GM21360 (cell line): ENCODE measurements around the gene C6orf120.

Source experiments
- ATAC-seq: cut with Tn5 transposase; IDR thresholded peaks from one replicate; pipeline ENCODE4 v1.9.1; 2021; ENCODE audit warnings: mild to moderate bottlenecking, moderate library complexity; ENCODE audit not compliant: unreplicated experiment

Gene C6orf120

DNA sequence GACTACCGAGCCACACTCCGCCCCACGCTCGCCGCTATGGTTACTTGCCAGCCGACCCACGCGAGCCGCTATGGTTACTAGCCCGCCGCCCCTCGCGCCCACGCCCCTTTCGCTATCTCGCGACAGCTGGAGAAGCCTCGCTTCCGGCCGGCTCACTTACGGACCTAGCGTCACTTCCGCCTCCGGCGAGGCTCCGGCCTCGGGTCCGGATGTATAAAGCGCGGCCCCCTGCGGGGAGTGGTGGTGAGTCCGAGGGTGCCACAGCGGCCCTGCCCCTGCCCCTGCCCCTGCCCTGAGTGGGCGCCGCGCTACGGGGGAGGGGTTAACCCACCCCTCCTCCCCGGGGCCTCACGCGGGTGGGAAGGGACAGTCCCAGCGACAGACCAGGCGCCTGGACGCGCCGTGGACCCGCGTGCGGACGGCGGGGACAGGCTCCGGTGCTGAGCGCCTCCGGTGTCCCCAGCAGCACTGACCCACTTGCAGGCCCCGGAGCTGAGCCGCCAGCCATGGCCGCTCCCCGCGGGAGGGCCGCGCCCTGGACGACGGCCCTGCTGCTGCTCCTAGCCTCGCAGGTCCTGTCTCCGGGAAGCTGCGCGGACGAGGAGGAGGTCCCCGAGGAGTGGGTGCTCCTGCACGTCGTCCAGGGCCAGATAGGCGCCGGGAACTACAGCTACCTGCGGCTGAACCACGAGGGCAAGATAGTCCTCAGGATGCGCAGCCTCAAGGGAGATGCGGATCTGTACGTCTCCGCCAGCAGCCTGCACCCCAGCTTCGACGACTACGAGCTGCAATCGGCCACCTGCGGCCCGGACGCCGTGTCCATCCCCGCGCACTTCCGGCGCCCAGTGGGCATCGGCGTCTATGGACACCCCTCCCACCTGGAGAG is at the start of gene C6orf120, which contains the start of gene WDR27:
TSS of gene C6orf120 (plus strand) at position 173 of the 886 bp plus-strand sequence. CDS start at position 507, 334 bp downstream.
TSS of gene WDR27 (minus strand) at position 76 of the 886 bp plus-strand sequence. CDS start 13,024 bp downstream, outside the sequence.
- ATAC-seq, result peak; percentile 95

DNA sequence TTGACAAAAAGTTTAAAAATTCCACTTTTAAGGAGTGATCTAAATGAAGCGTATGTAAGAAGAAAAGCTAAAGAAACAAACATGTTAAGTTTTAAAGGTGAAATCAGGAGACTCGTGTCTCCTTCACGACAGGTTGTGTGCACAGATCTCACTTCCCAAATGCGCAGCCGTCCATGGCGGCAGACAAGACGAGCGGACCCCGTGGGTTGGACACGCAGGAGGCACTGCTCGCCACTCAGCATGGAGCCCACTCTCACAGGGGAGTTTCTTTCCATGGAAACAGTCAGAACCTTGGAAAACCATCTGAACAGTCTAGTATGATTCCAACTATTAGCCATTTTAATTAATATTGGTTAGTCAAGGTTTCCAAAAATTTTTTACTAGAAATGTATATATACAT is 49.0 kb upstream of the C6orf120 start:
- ATAC-seq, result no peak

DNA sequence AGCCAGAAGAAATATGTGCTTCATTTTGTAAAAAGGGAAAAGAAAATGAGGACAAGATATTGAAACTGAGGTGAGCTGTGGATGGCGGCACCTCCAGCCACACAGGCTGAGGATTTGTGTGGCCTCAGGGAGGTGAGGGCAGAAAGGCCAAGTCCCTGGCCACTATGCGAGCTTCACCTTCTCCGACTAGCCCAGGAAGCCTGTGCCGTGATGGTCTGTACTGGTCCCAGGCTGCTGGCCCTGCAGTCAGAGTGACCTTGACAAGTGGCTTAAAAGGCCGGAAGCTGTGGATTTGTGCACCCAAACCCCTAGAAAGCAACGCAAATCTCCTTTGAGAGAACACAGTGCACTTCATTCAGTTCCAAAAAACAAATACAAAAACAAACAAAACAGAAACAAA is 48.2 kb upstream of the C6orf120 start:
- ATAC-seq, result no peak

DNA sequence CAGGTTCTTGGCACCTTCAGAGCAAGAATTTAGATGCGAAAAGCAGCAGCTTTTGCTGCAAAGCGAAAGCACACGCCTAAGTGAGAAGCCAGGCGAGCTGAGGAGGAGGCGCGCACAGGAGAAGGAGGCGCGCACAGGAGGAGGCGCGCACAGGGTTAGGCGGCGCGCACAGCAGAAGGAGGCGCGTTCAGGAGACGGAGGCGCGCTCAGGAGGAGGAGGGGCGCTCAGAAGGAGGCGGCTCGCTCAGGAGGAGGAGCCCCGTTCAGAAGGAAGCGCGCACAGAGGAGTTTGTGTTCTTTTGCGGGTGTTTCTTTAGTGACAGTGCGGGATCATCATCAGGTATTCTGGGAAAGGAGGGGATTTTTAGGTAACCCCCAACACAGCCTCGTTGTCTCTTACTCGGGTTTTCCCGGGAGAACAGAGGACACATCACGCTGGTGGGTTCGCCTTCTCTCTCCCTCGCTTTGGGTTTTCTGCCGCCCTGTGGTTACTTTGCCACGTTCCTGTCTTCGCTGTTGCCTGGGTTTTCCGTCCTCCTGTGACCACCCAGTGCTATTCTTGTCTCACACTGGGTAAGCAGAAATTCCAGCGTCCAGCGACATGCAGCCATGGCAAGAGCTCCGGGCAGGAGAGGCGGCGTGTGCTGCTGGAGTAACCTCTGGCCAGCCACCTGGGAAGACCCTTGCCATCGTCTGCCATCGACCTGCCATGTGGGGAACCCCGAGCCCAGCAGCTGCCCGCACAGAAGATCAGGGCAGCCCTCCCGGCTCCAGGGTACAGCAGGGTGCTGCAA is 47.1 kb upstream of the C6orf120 start:
- peak; percentile 91 for ATAC-seq

DNA sequence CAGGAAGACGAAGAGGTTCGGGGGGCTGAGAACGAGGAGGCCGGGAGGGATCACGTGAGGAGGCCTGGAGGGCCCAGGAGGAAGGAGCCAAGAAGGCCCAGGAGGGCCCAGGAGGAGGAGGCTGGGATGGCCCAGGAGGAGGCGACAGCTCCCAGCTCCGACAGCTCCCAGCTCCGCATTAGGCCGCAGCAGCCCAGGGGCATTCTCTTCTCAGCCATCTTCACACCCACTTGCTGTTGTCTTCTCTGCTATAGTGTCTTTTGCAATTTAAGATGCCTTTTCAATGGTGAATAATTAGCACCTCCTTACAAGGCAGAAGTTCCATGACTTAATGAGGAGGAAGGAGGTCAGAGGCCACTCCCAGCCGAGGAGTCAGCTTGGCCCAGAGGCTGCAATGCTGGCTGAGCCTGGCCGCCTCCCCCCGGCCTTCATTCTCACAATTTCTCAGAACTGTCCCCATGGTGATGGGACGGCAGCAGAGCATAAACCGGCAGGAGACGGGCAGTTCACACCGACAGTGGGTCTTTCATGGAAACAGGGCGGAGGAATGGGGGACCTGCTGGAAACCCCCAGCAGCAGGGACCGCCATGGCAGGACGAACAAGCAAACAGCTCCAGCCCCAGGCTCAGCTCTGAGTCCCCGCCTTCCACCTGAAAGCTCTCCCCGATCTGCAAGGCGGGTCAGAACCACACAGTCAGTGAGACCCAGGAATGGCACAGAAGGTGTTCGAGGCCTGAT is 45.2 kb upstream of the C6orf120 start:
- no peak for ATAC-seq

DNA sequence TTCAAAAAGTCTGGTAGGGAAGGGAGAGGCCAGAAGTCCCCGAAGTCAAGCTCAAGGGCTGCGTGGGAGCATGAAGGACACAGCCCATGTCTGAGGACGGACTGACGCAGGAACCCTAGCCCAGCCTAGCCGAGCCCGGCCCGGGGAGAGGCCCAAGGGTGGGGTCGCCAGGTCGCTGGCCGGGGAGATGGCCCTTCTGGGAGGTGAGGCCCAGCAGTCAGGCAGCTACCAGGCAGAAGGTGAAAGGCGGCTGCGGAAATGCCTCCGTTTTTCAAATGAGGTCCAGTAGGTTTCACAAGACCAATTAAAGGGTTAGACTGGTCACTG is 44.7 kb upstream of the C6orf120 start:
- no peak for ATAC-seq

DNA sequence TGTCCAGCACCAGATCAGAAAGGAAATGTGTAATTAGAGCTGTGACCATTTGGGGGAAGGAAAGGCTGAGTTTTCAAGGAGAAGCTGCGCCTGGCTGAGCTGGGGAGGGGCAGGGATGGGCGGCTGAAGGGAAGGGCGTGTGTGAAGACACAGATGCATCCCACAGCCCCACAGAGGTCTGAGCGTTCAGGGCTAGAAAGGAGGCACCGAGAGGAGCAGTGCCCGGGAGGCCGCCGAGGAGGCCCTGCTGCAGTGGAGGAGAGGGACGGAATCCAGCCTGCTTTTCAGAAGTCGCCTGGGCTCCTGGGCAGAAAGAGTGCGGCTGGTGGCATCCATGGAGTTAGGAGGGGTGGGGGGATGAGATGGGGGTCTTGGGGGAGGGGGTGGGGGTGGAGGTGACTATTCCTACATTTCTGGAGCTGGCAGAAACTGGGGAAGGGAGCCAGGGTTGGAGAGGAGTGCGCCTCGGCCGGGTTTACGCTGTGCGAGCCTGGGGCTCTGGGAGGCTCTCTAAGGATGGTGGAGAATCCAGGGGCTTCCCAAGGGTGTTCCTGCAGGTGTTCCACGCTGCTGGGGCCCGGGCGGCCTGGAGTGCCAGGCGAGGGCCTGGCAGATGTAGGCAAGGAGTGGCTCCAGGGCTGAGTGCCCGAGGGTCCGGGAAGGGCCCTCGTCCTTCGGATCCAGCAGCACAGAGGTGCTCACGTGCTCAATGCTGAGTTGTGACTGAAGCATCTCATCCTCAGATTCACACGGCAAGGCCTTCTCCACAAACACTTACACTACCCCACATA is 41.9 kb upstream of the C6orf120 start:
- no peak for ATAC-seq

DNA sequence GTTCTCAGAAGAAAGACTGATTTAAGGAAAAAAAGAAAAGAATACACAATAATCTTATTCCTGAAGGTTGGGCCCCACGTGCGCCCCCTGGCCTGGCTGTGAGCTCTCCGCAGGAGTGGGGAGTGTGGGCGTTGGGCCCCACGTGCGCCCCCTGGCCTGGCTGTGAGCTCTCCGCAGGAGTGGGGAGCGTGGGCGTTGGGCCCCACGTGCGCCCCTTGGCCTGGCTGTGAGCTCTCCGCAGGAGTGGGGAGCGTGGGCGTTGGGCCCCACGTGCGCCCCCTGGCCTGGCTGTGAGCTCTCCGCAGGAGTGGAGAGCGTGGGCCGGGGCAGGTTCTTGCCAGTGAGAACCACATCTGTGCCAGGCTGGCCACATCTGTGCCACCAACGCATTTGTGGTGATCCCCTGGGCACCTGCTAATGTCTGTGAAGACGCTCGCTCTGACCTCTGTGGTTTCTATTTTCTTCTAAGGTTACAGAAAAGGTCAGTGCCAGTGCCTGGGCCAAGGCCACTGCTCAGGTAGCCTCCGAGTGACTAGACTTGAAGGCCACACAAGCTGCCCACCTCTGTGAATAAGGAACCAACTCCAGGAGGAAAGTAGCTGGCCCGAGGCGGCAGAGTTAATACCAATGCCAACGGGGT is 41.1 kb upstream of the C6orf120 start:
- ATAC-seq, result no peak

DNA sequence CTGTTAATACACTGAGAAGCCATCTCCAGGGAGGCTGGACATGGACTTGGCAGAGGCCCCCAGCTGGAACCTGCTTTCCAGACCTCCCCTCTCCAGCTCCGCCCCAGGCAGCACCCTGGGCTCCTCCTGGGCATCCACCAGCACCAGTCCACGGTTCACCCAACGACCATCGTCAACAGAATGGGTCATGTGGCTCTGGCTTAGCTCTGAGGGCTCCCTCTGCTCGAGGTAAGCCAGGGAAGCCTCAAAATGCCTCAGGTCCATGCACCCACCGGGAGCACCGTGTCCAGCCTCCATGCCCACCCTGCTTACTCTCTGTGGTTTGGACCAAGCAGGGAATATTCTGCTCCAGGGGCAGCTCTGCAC is 40.6 kb upstream of the C6orf120 start:
- ATAC-seq, result no peak

DNA sequence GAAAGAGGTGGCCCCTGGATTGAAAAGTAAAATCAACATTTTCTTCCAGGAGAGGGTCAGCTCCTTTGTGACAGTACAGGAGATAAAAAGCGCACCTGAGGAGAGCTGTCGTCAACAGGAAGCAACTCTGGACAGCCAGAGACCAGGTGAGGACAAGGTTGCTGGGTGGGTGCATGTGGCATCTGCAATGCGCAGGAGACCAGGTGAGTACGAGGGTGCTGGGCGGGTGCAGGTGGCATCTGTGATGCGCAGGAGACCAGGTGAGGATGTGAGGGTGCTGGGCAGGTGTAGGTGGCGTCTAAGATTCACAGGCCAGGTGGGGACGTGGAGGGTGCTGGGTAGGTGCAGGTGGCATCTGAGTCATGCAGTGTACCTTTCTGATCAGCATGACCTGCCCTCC is 38.5 kb upstream of the C6orf120 start:
- ATAC-seq, result no peak

DNA sequence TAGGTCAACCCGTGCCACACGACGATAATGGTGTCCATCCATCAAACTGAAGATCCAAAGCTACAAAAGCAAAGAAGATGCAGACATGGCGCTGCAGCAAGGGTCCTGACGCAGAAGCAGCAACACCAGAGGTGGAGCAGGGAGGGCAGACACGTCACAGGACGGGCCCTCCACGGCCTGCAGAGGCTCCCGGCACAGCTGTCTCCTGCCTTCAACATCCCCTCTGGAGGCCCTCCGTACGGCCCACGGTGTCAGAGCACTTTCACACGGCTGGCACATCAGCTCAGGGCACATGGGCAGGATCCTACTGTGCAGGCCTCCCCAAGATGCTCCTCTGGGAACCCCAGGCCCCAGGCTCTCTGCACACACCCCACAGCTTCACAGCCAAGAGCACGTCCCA is 37.7 kb upstream of the C6orf120 start:
- ATAC-seq, result no peak

DNA sequence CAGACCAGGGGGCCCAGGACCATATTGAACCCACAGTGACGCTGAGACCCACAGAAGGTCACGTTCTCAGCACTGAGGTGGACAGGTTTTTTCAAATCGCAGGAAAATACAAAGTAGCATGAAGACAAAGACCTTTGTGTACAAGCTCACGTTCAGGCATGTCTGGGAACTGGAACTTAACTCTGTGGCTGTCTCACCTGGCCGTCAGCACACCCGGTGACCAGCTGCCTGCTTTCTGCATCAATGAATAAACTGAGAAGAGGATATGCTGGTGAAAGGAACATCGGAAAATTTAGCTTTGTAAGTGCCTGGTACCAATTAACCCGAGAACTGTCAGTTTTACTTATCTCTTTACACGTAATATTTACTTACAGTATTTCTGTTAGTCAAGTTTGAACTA is 36.6 kb upstream of the C6orf120 start:
- ATAC-seq, result no peak

DNA sequence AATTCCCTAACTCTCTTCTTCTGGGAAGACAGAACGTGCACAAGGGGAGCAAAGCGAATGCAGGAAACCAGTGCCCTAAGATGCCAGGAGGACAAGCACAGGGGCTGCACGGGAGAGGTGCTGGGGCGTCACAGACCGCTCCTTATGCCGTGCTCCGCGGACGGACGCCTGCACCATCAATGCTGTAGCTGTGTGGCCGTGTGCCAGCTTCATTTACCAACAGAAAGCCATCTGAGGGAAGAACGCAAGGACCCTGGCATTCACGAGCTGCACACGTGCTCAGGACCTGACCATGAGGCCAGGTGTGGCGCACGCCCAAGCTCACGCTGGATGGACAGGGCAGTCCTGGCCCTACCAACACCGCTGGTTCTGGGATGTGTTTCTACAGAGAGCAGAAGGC is 35.5 kb upstream of the C6orf120 start:
- no peak for ATAC-seq

DNA sequence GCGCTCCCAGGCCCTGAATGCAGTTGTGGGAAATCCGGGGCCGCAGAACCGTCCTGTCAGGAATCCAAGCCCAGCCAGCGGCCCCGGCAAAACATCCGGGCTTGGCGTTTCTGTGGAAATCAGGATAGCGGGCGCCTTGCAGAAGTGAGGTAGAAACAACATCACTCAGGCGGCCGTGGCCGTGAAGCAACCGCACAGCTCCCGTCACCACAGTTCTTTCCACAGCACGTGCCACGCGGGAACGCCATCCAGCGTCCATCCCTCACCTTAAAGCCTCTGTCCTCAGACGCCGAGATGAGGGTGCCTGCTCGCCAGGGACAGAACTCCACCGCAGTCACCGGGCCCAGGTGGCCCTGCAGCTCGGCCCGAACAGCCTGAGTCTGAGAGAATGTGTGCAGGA is 34.2 kb upstream of the C6orf120 start:
- no peak for ATAC-seq

DNA sequence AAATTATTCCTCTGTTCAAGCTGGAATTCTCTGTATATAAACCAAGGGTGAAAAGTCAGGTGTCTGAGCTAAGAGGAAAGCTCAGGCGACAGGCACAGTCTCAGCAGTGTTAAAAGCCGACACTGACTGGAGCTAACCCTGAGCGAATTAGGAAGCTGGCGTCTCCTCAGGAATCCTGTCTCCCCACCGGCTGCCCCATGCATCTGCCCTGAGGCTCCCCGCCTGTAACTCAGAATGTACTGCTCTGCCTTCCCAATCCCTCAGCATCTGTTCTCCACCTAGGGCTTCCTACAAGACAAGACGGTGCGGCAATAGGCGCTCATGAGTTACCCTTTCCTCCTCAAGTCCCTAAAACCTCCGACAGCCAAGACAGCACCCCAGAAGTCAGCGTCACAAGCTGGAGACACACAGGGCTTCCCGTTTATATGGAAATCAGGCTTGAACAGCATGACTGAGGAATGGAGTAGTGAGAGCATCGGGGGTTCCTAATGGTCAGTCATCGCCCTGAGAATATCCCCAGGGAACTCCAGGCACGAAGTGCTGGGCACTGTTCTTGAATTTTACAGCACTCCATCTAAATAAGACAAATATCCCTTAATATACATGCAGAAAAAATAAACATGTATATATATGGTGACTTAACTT is 33.6 kb upstream of the C6orf120 start:
- no peak for ATAC-seq

DNA sequence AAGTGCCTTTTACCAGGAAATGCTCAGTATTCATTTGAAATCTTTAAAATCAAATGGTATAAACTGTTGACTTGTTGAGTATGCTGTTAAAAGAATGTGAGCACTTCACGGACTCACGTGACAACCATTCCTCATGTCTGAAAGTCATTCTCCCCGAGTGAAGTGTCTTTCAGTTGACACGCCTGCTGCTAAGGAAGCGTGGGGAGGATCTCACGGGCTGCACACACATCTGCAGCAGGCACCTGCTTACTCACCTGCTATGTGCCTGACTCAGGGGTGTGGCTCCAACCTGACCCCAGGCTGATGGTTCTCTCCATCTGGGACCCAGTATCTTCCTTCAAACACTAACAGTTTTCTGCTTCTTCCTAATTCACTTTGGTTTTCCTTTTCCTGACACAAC is 32.8 kb upstream of the C6orf120 start:
- ATAC-seq, result no peak

DNA sequence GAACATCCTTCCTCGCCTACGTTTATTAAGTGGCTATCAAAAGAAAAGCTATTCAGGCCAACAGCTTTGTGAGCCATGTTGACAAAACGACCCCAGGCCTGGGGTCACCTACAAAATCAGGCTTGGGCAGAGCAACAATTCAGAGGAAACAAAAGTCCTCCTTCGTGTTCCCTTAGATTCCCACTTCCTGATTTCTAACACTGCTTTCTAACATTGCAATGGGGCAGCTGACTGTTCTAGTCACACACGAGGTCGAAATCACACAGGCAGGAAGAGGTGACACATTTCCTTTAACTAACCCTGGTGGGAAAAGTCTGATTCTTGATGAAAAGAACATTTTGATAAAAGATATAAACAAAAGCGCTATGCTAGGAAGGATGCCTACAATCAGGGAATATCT is 32.0 kb upstream of the C6orf120 start:
- no peak for ATAC-seq

DNA sequence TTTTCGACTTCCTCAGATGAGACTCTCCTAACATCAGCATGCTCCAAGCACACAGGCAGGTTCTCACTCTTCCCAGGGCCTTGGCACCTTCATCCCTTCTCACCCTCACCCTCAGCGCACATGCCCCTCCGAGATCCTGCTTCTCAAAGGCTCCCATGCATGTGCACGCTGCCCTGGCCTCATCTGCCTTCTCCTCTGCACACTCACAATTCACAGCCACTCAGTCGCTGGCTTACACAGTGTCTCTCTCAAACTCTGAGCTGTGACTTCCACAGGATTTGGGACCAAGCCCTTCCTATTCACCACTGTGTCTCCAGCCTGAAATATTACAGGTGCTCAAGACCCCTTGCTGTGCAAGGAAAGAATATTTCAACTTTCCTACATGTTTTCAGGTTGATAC is 30.4 kb upstream of the C6orf120 start:
- ATAC-seq, result no peak

DNA sequence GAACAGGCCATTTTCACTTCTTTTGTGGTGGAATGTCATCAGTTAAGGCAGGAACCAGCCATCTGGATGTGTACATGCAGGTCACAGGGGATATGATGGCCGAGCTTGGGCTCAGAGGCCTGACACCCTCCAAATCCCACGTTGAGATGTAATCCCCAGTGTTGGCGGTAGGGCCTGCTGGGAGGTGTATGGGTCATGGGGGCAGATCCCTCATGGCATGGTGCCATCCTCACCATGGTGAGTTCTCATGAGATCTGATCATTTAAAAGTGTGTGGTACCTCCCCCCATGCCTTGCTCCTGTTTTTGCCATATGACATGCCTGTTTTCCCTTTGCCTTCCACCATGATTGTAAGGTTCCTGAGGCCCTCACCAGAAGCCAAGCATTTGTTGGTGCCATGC is 26.9 kb upstream of the C6orf120 start:
- no peak for ATAC-seq

DNA sequence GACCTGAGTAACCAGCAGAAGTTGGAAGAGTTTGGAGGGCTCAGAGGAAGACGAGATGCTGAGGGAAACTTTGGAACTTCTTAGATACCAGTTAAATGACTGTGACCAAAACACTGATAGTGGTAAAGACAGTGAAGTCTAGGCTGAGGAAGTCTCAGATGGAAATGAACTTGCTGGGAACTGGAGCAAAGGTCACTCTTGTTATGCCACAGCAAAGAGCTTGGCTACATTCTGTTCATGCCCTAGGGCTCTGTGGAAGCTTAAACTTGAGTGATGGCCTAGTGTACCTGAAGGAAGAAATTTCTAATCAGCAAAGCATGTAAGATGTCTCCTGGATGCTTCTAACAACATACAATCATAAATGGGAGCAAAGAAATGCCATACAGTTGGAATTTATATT is 24.8 kb upstream of the C6orf120 start:
- ATAC-seq, result no peak
